BLaER1 treated with 17β-estradiol and CSF1 and Interleukin-3, amounts not matched to agents 10 nM and 100 nM (cell line): ENCODE results near the gene KCNIP1.

Source experiments
- H3K27ac ChIP-seq, 11 experiments: shearing (Covaris generic); formaldehyde crosslinking; 2 replicates each; pipeline ENCODE4 v1.8.1; 2022
- H3K27me3 ChIP-seq, 11 experiments: shearing (Covaris generic); formaldehyde crosslinking; 2 replicates each; pipeline ENCODE4 v1.8.1; 2022
- H3K36me3 ChIP-seq, 11 experiments: shearing (Covaris generic); formaldehyde crosslinking; 2 replicates each; pipeline ENCODE4 v1.8.1; 2022
- H3K4me1 ChIP-seq, 10 experiments: shearing (Covaris generic); formaldehyde crosslinking; 2 replicates each; pipeline ENCODE4 v1.8.1; 2022
- H3K4me2 ChIP-seq, 11 experiments: shearing (Covaris generic); formaldehyde crosslinking; 2 replicates each; pipeline ENCODE4 v1.8.1; 2022
- H3K4me3 ChIP-seq, 10 experiments: shearing (Covaris generic); formaldehyde crosslinking; 2 replicates each; pipeline ENCODE4 v1.8.1; 2022
- H3K9ac ChIP-seq, 11 experiments: shearing (Covaris generic); formaldehyde crosslinking; 2 replicates each; pipeline ENCODE4 v1.8.1; 2022
- H3K9me3 ChIP-seq, 11 experiments: shearing (Covaris generic); formaldehyde crosslinking; replicated peaks in 1 of 11; 2 replicates each; pipeline ENCODE4 v1.8.1; 2022
- H4K20me1 ChIP-seq, 11 experiments: shearing (Covaris generic); formaldehyde crosslinking; 2 replicates each; pipeline ENCODE4 v1.8.1; 2022
- Cebpa-rat ChIP-seq, 11 experiments: shearing (Covaris generic); IDR thresholded peaks; 2 replicates each; pipeline ENCODE4 v1.8.1; 2022

Gene KCNIP1

GRCh38 chr5:170534177-170534576, 30.4 kb downstream of the KCNIP1 start:
- no peak overlapping the region for H3K9ac ChIP-seq
- H3K4me1 ChIP-seq = peaks cover 8 to 31% (median 19%) of the 10 kb centered on the region in 10 experiments
- H3K4me2 ChIP-seq = no peak overlapping the region
- H3K27ac ChIP-seq = no peak overlapping the region
- no peaks in the 10 kb centered on the region for H3K36me3 ChIP-seq
- no peaks in the 10 kb centered on the region for H4K20me1 ChIP-seq
- H3K27me3 ChIP-seq = peaks cover 0 to 4% (median 0%) of the 10 kb centered on the region in 11 experiments; a peak in 1 of 22 replicates
- no peaks in the 10 kb centered on the region for H3K9me3 ChIP-seq
- no peak for TF ChIP-seq Cebpa-rat (IDR thresholded peaks at IDR 0.05)
- no peak overlapping the region for H3K4me3 ChIP-seq

DNA sequence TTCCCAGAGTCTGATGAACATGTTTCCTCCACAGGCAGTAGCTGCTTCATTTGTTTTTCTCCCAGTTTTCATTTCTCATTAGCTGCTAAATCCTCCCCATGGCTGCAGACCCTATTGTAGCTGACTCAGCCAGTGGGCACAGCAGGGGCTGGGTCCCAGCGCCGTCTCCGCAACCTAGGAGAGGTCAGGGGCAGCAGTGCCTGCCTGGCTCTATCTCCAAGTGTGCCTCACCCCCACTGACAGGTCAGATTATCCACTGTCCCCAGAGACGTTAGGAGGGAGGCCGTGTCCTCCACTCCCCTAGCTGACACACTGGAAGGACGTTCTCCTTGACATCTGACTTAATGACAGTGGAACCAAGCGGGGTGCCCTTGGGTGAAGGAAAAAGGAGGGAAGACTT, 31.1 kb downstream of the KCNIP1 start:
- no peak overlapping the region for H3K9ac ChIP-seq

DNA sequence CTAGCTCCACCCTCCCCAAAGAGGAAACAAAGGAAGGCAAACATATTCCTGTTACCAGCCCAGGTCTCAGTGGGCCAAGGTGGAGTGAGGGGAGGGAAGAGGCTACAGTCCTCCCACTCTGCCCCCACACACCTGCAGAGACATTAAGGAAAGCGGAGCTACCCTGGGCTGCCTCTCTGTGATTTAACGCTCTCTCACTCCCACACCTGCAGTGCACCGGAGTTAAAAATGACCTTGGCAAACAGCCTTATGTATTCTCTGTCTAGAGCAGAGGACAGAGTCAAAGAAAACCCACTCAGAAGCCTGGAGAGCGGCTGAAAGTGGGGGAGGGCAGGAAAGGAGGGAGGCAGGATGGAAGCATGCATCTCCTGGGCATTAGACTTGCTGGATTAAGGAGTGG, 32.7 kb downstream of the KCNIP1 start:
- peak overlapping the region in 3 of 11 experiments; percentile 30 to 88 (median 80); a peak in 5 of 22 replicates for H3K4me2 ChIP-seq
- no peaks in the 10 kb centered on the region for H3K9me3 ChIP-seq
- no peaks in the 10 kb centered on the region for H3K36me3 ChIP-seq
- no peak overlapping the region for H3K9ac ChIP-seq
- no peak for TF ChIP-seq Cebpa-rat (IDR thresholded peaks at IDR 0.05)
- peaks cover 15 to 52% (median 32%) of the 10 kb centered on the region in 10 experiments for H3K4me1 ChIP-seq
- no peak overlapping the region for H3K27ac ChIP-seq
- no peaks in the 10 kb centered on the region for H4K20me1 ChIP-seq
- no peak overlapping the region for H3K4me3 ChIP-seq
- peaks cover 0 to 4% (median 0%) of the 10 kb centered on the region in 11 experiments; a peak in 1 of 22 replicates for H3K27me3 ChIP-seq

More for the DNA sequence above, 31.1 kb downstream of the KCNIP1 start:
- Histone ChIP-seq H3K4me2 (no peak overlapping the region), H3K27me3 (peaks cover 0 to 4% (median 0%) of the 10 kb centered on the region in 11 experiments; a peak in 1 of 22 replicates), H3K27ac (no peak overlapping the region), H3K4me1 (peaks cover 15 to 38% (median 27%) of the 10 kb centered on the region in 10 experiments), H3K4me3 (no peak overlapping the region), H3K36me3 (no peaks in the 10 kb centered on the region), H3K9me3 (no peaks in the 10 kb centered on the region), H4K20me1 (no peaks in the 10 kb centered on the region)
- no peak for TF ChIP-seq Cebpa-rat (IDR thresholded peaks at IDR 0.05)

GRCh38 chr5:170537451-170538095, 33.8 kb downstream of the KCNIP1 start:
- Histone ChIP-seq H4K20me1 (no peaks in the 10 kb centered on the region), H3K9me3 (no peaks in the 10 kb centered on the region), H3K27ac (peak overlapping the region in 1 of 11 experiments; percentile 56; a peak in 1 of 22 replicates), H3K4me1 (peaks cover 15 to 57% (median 36%) of the 10 kb centered on the region in 10 experiments), H3K4me3 (no peak overlapping the region), H3K4me2 (peak overlapping the region in 8 of 11 experiments; percentile 70 to 88 (median 80); a peak in 15 of 22 replicates), H3K36me3 (no peaks in the 10 kb centered on the region), H3K9ac (no peak overlapping the region), H3K27me3 (peaks cover 0 to 4% (median 0%) of the 10 kb centered on the region in 11 experiments; a peak in 1 of 22 replicates)
- no peak for TF ChIP-seq Cebpa-rat (IDR thresholded peaks at IDR 0.05)

- H3K9ac ChIP-seq = no peak overlapping the region
- peak overlapping the region in 3 of 11 experiments; percentile 43 to 56 (median 55); a peak in 4 of 22 replicates for H3K27ac ChIP-seq
- peaks cover 15 to 62% (median 39%) of the 10 kb centered on the region in 10 experiments for H3K4me1 ChIP-seq
- no peaks in the 10 kb centered on the region for H3K9me3 ChIP-seq
- no peak overlapping the region for H3K4me3 ChIP-seq
- peak overlapping the region in 10 of 11 experiments; percentile 48 to 88 (median 80); a peak in 18 of 22 replicates for H3K4me2 ChIP-seq
- H3K36me3 ChIP-seq = no peaks in the 10 kb centered on the region
- no peaks in the 10 kb centered on the region for H4K20me1 ChIP-seq
- no peak for TF ChIP-seq Cebpa-rat (IDR thresholded peaks at IDR 0.05)
- peaks cover 0 to 4% (median 0%) of the 10 kb centered on the region in 11 experiments; a peak in 1 of 22 replicates for H3K27me3 ChIP-seq
Observed at GRCh38 chr5:170538096-170538465, 34.3 kb downstream of the KCNIP1 start.

DNA sequence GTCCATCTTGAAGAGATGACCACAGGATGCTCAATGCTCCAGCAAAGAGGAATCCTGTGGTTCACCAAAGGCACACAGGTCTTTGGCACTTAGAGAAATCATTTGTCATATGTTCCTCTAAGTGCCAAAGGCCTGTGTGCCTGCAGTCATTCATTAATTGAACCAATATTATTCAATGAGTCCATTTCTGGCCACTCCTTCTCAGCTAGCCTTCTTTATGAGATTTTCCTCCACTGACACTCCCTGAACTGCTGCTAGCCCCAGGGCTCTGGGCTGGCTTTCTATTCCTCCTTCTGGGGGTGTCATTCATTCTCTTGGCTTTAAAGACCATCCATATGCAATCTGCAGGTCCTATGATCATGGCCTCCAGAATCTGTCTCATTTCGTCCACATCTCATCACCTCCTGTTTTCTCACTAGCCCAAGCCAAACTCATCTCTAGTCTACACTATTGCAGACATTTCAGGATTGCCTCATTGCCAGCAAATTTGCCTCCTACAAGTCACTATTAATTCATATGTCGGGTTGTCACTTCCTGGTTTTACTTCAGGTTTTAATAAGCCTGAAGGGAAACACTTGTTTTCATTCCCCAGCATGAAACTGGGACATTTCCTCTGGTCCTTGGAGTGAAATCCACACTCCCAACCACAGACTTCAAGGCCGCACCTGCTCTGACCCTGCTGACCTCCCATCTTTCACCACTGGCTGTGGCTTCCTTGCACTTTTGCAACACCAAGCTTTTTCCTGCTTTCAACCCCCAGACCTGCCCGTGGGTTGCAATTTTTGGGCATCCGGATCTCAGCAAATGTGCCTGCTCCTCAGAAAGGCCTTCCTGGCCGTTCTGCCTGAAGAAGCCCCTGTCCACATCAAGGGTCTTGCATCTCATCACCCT, 35.1 kb downstream of the KCNIP1 start:
- no peaks in the 10 kb centered on the region for H4K20me1 ChIP-seq
- peak overlapping the region; percentile 48 to 88 (median 80) for H3K4me2 ChIP-seq
- H3K9me3 ChIP-seq = no peaks in the 10 kb centered on the region
- H3K27me3 ChIP-seq = peaks cover 0 to 4% (median 0%) of the 10 kb centered on the region in 11 experiments; a peak in 1 of 22 replicates
- H3K4me1 ChIP-seq = peaks cover 15 to 62% (median 40%) of the 10 kb centered on the region in 10 experiments
- H3K36me3 ChIP-seq = no peaks in the 10 kb centered on the region
- H3K27ac ChIP-seq = peak overlapping the region in 7 of 11 experiments; percentile 11 to 65 (median 45); a peak in 11 of 22 replicates
- H3K4me3 ChIP-seq = no peak overlapping the region
- peak in 9 of 11 experiments; percentile 11 to 63 (median 43); a peak in 8 of 22 replicates for TF ChIP-seq Cebpa-rat (IDR thresholded peaks at IDR 0.05)
- peak overlapping the region in 5 of 11 experiments; percentile 4 to 36 (median 31); a peak in 5 of 22 replicates for H3K9ac ChIP-seq

DNA sequence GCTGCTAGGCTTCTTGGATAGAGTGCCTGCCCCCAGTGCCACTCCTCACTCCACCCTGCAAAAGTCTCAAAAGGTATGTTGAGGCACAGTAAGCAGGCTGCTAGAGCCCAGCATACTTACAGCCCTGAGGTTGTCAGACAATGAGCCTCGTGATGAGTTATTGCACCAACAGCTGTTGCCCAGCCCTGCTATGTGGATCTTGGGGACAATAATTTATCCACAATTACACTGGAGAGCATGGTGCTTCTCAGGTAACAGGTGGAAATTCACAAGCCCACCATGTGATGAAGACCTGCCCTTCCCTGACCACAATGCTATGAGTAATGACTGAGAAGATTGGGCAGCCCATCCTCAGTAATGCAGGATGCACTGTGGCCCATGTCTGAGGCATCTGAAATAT, 36.5 kb downstream of the KCNIP1 start:
- Histone ChIP-seq H3K4me1 (peaks cover 15 to 62% (median 40%) of the 10 kb centered on the region in 10 experiments), H4K20me1 (no peaks in the 10 kb centered on the region), H3K9me3 (peaks cover 2 to 7% (median 6%) of the 10 kb centered on the region in 11 experiments; a peak in 20 of 22 replicates), H3K9ac (no peak overlapping the region; a peak in 1 of 22 replicates), H3K4me3 (no peak overlapping the region), H3K36me3 (no peaks in the 10 kb centered on the region), H3K27me3 (peaks cover 0 to 5% (median under 1%) of the 10 kb centered on the region in 11 experiments; a peak in 5 of 22 replicates), H3K27ac (peak overlapping the region in 4 of 11 experiments; percentile 45 to 65 (median 56); a peak in 4 of 22 replicates), H3K4me2 (peak overlapping the region in 9 of 11 experiments; percentile 70 to 88 (median 80); a peak in 14 of 22 replicates)
- TF ChIP-seq Cebpa-rat (IDR thresholded peaks at IDR 0.05) = no peak

- Histone ChIP-seq H3K27ac (no peak overlapping the region), H4K20me1 (no peaks in the 10 kb centered on the region), H3K36me3 (no peaks in the 10 kb centered on the region), H3K4me1 (peaks cover 15 to 61% (median 40%) of the 10 kb centered on the region in 10 experiments), H3K4me3 (no peak overlapping the region), H3K9ac (no peak overlapping the region), H3K9me3 (peaks cover 12 to 17% (median 15%) of the 10 kb centered on the region in 11 experiments; a peak in 21 of 22 replicates), H3K4me2 (peak overlapping the region in 2 of 11 experiments; percentile 79 to 88; a peak in 1 of 22 replicates), H3K27me3 (peaks cover 0 to 15% (median 8%) of the 10 kb centered on the region in 11 experiments; a peak in 14 of 22 replicates)
- TF ChIP-seq Cebpa-rat (IDR thresholded peaks at IDR 0.05) = no peak
Observed at GRCh38 chr5:170541146-170541769, 37.4 kb downstream of the KCNIP1 start.
